Prostate gland (tissue), 2 donors: Measurements from ENCODE around the gene BNIP3. TPM values are rescaled to one million over a fixed set of nuclear protein-coding genes. Genes with fewer than 3 reads are reported as not detected.

Experiments
- DNase-seq: peaks from one replicate; pipeline ENCODE4 v3.0.0-alpha.2; 2019; ENCODE audit warnings: low spot score
- H3K27ac ChIP-seq, 2 donors: fragments of 200-600 bp; sonication (generic); 2 replicates each; pipeline ENCODE4 v1.5.1; 2017 to 2019
- H3K27me3 ChIP-seq: fragments of 200-600 bp; sonication (generic); replicated peaks from 2 replicates; pipeline ENCODE4 v1.5.1; 2019; ENCODE audit not compliant: insufficient read depth
- H3K36me3 ChIP-seq, 2 donors: fragments of 200-600 bp; sonication (generic); 1 replicate in 1 of 2; 2 replicates in 1 of 2; pipeline versions ENCODE4 v1.5.1 to v1.8.1; 2017 to 2019
- H3K4me1 ChIP-seq: fragments of 200-600 bp; sonication (generic); replicated peaks from 2 replicates; pipeline ENCODE4 v1.5.1; 2019
- H3K4me3 ChIP-seq, 2 donors: fragments of 200-600 bp; sonication (generic); 2 replicates each; pipeline ENCODE4 v1.5.1; 2017 to 2019
- H3K9me3 ChIP-seq: fragments of 200-600 bp; sonication (generic); 2 replicates; pipeline ENCODE4 v1.5.1; 2017
- CTCF ChIP-seq, 4 experiments: fragments of 200-600 bp in 2 of 4; fragments of 450-650 bp in 2 of 4; sonication (generic) in 2 of 4; IDR thresholded peaks; 1 replicate in 3 of 4; 2 replicates in 1 of 4; pipeline ENCODE4 v1.5.1; 2016 to 2019; ENCODE audit warnings: antibody characterized with exemption in 4 of 4, mild to moderate bottlenecking in 2 of 4, moderate library complexity in 2 of 4
- POLR2A ChIP-seq: fragments of 450-650 bp; IDR thresholded peaks from one replicate; pipeline ENCODE4 v1.6.1; 2016; ENCODE audit warnings: antibody characterized with exemption, mild to moderate bottlenecking
- POLR2AphosphoS5 ChIP-seq: sonication (generic); formaldehyde crosslinking; IDR thresholded peaks from one replicate; pipeline ENCODE4 v1.6.1; 2017; ENCODE audit warnings: antibody characterized with exemption
- WGBS: methylation state at CpG from one replicate; pipeline ENCODE4 v1.1.5; 2018; 5-methylcytosine and 5-hydroxymethylcytosine counted together
- intact Hi-C: fragments of 100-400 bp; cut with DNase I; formaldehyde crosslinking; loops from one replicate; pipeline ENCODE4 v1.14.2; 2022
- total RNA-seq, 2 donors: library from RNA; depleted of rRNA; stranded (reverse); fragments of >200 nt; gene quantifications; one replicate each; pipeline ENCODE4 v1.1.0, GENCODE V29; 2016

BNIP3 gene
- total RNA-seq, 2 donors from 2014 or later: 148 to 325 TPM

- DNase-seq: no peak
- intact Hi-C loops: no loop called here
- Histone ChIP-seq H3K4me3 (no peak overlapping the region), H3K4me1 (no peaks in the 10 kb centered on the region), H3K36me3 (peaks cover 0 to 12% of the 10 kb centered on the region in 2 donors), H3K27me3 (no peaks in the 10 kb centered on the region), H3K9me3 (no peaks in the 10 kb centered on the region), H3K27ac (no peak overlapping the region)
- 95% methylated on average over 23 of the region's 23 CpGs for WGBS
- TF ChIP-seq POLR2A: no peak
- TF ChIP-seq CTCF (IDR thresholded peaks at IDR 0.05): no peak
- no peak for TF ChIP-seq POLR2AphosphoS5
Measured at GRCh38 chr10:131949041-131949862, 32.5 kb downstream of the BNIP3 start.

- Histone ChIP-seq H3K4me3 (no peak overlapping the region), H3K27me3 (no peaks in the 10 kb centered on the region), H3K27ac (no peak overlapping the region), H3K36me3 (peaks cover 0 to 12% of the 10 kb centered on the region in 2 donors), H3K9me3 (no peaks in the 10 kb centered on the region), H3K4me1 (no peaks in the 10 kb centered on the region)
- DNase-seq: no peak
- TF ChIP-seq POLR2A (no peak), POLR2AphosphoS5 (no peak)
- 91% methylated on average over 6 of the region's 6 CpGs for WGBS
- intact Hi-C loops: no loop called here
Measured at GRCh38 chr10:131948501-131948900, 33.2 kb downstream of the BNIP3 start.

GRCh38 chr10:131947631-131948347 lies 33.9 kb downstream of the BNIP3 start:
- Histone ChIP-seq H3K36me3 (peaks cover 0 to 12% of the 10 kb centered on the region in 2 donors), H3K9me3 (no peaks in the 10 kb centered on the region), H3K4me3 (no peak overlapping the region), H3K27ac (no peak overlapping the region), H3K27me3 (no peaks in the 10 kb centered on the region), H3K4me1 (no peaks in the 10 kb centered on the region)
- TF ChIP-seq CTCF (IDR thresholded peaks at IDR 0.05) (no peak), POLR2A (no peak)
- intact Hi-C loops: no loop called here
- WGBS: 92% methylated on average over 18 of the region's 18 CpGs
- no peak for DNase-seq

- no peak for TF ChIP-seq POLR2A
- no peak for TF ChIP-seq POLR2AphosphoS5
- TF ChIP-seq CTCF (IDR thresholded peaks at IDR 0.05): no peak
- Histone ChIP-seq H3K27me3 (no peaks in the 10 kb centered on the region), H3K4me1 (no peaks in the 10 kb centered on the region), H3K36me3 (peaks cover 0 to 12% of the 10 kb centered on the region in 2 donors), H3K9me3 (no peaks in the 10 kb centered on the region), H3K4me3 (no peak overlapping the region), H3K27ac (no peak overlapping the region)
- no peak for DNase-seq
- intact Hi-C loops: no loop called here
- 92% methylated on average over 14 of the region's 14 CpGs for WGBS
Measured at GRCh38 chr10:131946880-131947279, 34.8 kb downstream of the BNIP3 start.

GRCh38 chr10:131946321-131946751 lies 35.4 kb downstream of the BNIP3 start:
- peak overlapping the region in 1 of 2 donors; percentile 9 for H3K27ac ChIP-seq
- TF ChIP-seq POLR2AphosphoS5 (peak; percentile 35), POLR2A (no peak), CTCF (IDR thresholded peaks at IDR 0.05) (no peak)
- intact Hi-C loops: no loop called here
- H3K9me3 ChIP-seq: no peaks in the 10 kb centered on the region
- no peak for DNase-seq
- peaks cover 0 to 12% of the 10 kb centered on the region in 2 donors for H3K36me3 ChIP-seq
- H3K27me3 ChIP-seq: no peaks in the 10 kb centered on the region
- WGBS: 69% methylated on average over 14 of the region's 14 CpGs
- H3K4me3 ChIP-seq: no peak overlapping the region
- H3K4me1 ChIP-seq: no peaks in the 10 kb centered on the region
